Choroid plexus epithelial cell (primary cell): ENCODE measurements around the gene TBXAS1.

Experiments used
- DNase-seq: peaks from one replicate; pipeline ENCODE4 v3.0.0-alpha.2; 2010; ENCODE audit warnings: low read depth
- H3K4me3 ChIP-seq: 2 replicates; pipeline ENCODE4 v1.5.1; 2011; ENCODE audit warnings: low read depth, mild to moderate bottlenecking, control low read depth, low read length, moderate library complexity
- CTCF ChIP-seq: conservative IDR thresholded peaks from 2 replicates; pipeline ENCODE4 v1.5.1; 2011; ENCODE audit warnings: low read depth, mild to moderate bottlenecking, control low read depth, inconsistent platforms, low read length, moderate library complexity

TBXAS1 gene

GRCh38 chr7:140060788-140061606 lies 231.9 kb downstream of the TBXAS1 start:
- peak overlapping the region; percentile 70 for H3K4me3 ChIP-seq
- TF ChIP-seq CTCF = no peak
- peak; percentile 77 for DNase-seq

DNA sequence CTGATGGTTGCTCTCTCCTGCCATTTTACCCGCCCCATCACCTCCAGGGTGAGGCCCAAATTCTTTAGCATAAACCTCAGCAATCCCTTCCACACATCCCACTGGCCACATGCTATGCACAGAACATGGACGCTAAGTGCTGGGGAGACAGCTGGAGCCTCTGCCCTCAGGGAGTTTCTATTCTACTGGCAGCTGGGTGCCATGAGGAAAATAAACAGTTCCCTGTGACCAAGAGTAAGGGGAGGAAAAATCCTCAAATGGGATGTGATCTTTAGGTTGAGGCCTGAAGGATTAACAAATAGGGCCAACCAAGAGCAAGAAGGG lies 232.5 kb downstream of the TBXAS1 start:
- DNase-seq = no peak
- H3K4me3 ChIP-seq = peak overlapping the region; percentile 70
- no peak for TF ChIP-seq CTCF

GRCh38 chr7:140062118-140062527 lies 233.1 kb downstream of the TBXAS1 start:
- H3K4me3 ChIP-seq = peak overlapping the region; percentile 70
- TF ChIP-seq CTCF = no peak
- DNase-seq = no peak

DNA sequence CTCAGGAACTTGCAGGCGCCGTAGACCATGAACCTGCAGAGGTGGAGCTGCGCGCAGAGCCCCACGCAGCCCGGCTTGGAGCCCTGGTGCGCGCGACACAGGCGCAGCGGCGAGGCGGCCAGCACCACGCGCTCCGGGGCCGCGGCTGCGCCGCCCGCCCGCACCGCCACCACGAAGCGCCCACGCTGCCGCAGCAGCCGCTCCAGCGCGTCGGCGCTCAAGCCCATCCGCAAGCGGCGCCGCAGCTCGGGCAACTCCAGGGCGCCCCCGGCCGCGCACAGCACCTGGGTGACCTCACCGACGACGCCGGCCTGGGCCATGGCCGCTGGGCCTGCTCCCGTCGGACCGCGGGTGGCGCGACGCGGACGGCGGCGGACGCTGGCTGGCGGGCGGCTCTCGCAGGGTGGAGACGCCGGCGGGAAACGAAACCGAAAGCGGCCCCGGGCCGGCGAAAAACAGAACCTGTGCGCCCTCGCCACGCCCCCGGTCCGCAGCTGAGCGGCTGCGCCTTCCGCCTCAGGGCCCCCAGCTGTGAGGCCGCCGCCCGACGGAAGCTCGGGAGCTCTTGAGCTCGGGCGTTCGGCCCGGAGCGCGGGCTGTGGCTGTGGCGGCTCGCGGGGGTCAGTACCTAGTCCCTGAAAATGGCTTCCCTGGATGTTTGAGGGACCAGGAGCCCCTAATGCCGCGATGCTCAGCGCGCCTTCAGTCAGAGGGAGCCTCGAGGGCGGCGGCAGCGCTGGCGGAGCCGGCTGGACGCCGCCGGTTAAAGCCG lies 233.7 kb downstream of the TBXAS1 start, which contains the start of gene PARP12:
PARP12 (minus strand) TSS at position 424 of the 772 bp plus-strand sequence; CDS start at position 320, 104 bp downstream.
- TF ChIP-seq CTCF = no peak
- peak; percentile 88 for DNase-seq
- peak within 1 kb of the TSS; percentile 70 for H3K4me3 ChIP-seq

GRCh38 chr7:140067052-140067451 lies 238.0 kb downstream of the TBXAS1 start:
- H3K4me3 ChIP-seq = no peak overlapping the region
- DNase-seq = no peak
- TF ChIP-seq CTCF = no peak

- H3K4me3 ChIP-seq = no peak overlapping the region
- DNase-seq = no peak
- TF ChIP-seq CTCF = no peak
These were observed 239.0 kb downstream of the TBXAS1 start for GRCh38 chr7:140068033-140068432.
